IMR-90 (cell line): ENCODE data around the gene RERE. TPM values are rescaled to one million over a fixed set of nuclear protein-coding genes. Genes with fewer than 3 reads are reported as not detected.

Experiments
- ATAC-seq: fragments of 200-7000 bp; cut with Tn5 transposase; 2 replicates; pipeline ENCODE4 v1.9.1; 2020; ENCODE audit warnings: low read depth, mild to moderate bottlenecking, moderate library complexity
- BruUV-seq: library from RNA; stranded (reverse); fragments of 400-500 nt; replicated peaks from 2 replicates; lab custom pipeline; 2021; lab: Mats Ljungman, UMichigan
- CTCF ChIA-PET: fragments of 300-600 bp; formaldehyde crosslinking; extraction: SDS; loops from one replicate; lab custom pipeline; 2021; ENCODE audit warnings: antibody characterized with exemption; lab: Yijun Ruan, JAX
- POLR2A ChIA-PET: fragments of 300-600 bp; sonication (Branson Sonifier 250); formaldehyde crosslinking; loops from one replicate; lab custom pipeline; 2022; ENCODE audit warnings: antibody characterized with exemption; ENCODE audit not compliant: unreplicated experiment; lab: Charles Lee
- DNase-seq: peaks from one replicate; pipeline ENCODE4 v3.0.0; 2013
- H2AFZ ChIP-seq: replicated peaks from 2 replicates; pipeline ENCODE3; 2013; ENCODE audit warnings: low read length, mild to moderate bottlenecking; ENCODE audit not compliant: poor library complexity
- H2AK5ac ChIP-seq: 2 replicates; pipeline ENCODE4 v1.6.1; 2013; ENCODE audit warnings: low read depth, low read length, inconsistent platforms
- H2AK9ac ChIP-seq: replicated peaks from 2 replicates; pipeline ENCODE3; 2013; ENCODE audit warnings: mild to moderate bottlenecking, low read depth, low read length, moderate library complexity; ENCODE audit not compliant: poor library complexity
- H2BK120ac ChIP-seq: 2 replicates; pipeline ENCODE4 v1.6.1; 2013; ENCODE audit warnings: low read depth, low read length, inconsistent platforms
- H2BK15ac ChIP-seq: 3 replicates; pipeline ENCODE4 v1.6.1; 2013; ENCODE audit warnings: low read depth, low read length, inconsistent platforms
- H2BK20ac ChIP-seq: 2 replicates; pipeline ENCODE4 v1.6.1; 2013; ENCODE audit warnings: low read depth, mild to moderate bottlenecking, inconsistent platforms, low read length, moderate library complexity
- H2BK5ac ChIP-seq: 2 replicates; pipeline ENCODE4 v1.6.1; 2013; ENCODE audit warnings: mild to moderate bottlenecking, low read depth, low read length, inconsistent platforms; ENCODE audit not compliant: poor library complexity, severe bottlenecking
- H3K14ac ChIP-seq: replicated peaks from 2 replicates; pipeline ENCODE4 v1.6.1; 2013; ENCODE audit warnings: low read depth, low read length, inconsistent platforms
- H3K18ac ChIP-seq: 2 replicates; pipeline ENCODE4 v1.6.1; 2013; ENCODE audit warnings: low read depth, low read length, control low read depth
- H3K23ac ChIP-seq: 2 replicates; pipeline ENCODE4 v1.6.1; 2013; ENCODE audit warnings: low read depth, low read length, inconsistent platforms
- H3K27ac ChIP-seq: 2 replicates; pipeline ENCODE4 v1.5.1; 2013; ENCODE audit warnings: mild to moderate bottlenecking, control low read depth, low read length; ENCODE audit not compliant: insufficient read depth
- H3K27me3 ChIP-seq: 2 replicates; pipeline ENCODE4 v1.6.1; 2013; ENCODE audit warnings: low read length; ENCODE audit not compliant: control insufficient read depth, insufficient read depth
- H3K36me3 ChIP-seq: 2 replicates; pipeline ENCODE4 v1.6.1; 2013; ENCODE audit warnings: low read length, mixed read lengths; ENCODE audit not compliant: control insufficient read depth, insufficient read depth
- H3K4ac ChIP-seq: 2 replicates; pipeline ENCODE4 v1.6.1; 2013; ENCODE audit warnings: low read depth, low read length, inconsistent platforms
- H3K4me1 ChIP-seq: 2 replicates; pipeline ENCODE4 v1.6.1; 2013; ENCODE audit warnings: low read length, mixed read lengths; ENCODE audit not compliant: control insufficient read depth, insufficient read depth
- H3K4me2 ChIP-seq: 2 replicates; pipeline ENCODE4 v1.6.1; 2013; ENCODE audit warnings: low read depth, mild to moderate bottlenecking, control low read depth, low read length, moderate library complexity
- H3K4me3 ChIP-seq: 2 replicates; pipeline ENCODE4 v1.5.1; 2013; ENCODE audit warnings: low read depth, mild to moderate bottlenecking, control low read depth, low read length, moderate library complexity; ENCODE audit not compliant: insufficient read depth
- H3K56ac ChIP-seq: 2 replicates; pipeline ENCODE4 v1.6.1; 2013; ENCODE audit warnings: low read length, inconsistent platforms; ENCODE audit not compliant: insufficient read depth; ENCODE audit errors: extremely low read depth
- H3K79me1 ChIP-seq, 2 experiments: 2 replicates each; pipeline ENCODE4 v1.6.1; 2013; ENCODE audit warnings: low read length in 2 of 2, inconsistent platforms in 1 of 2, low read depth in 1 of 2
- H3K9ac ChIP-seq: 2 replicates; pipeline ENCODE4 v1.6.1; 2013; ENCODE audit warnings: low read depth, low read length, control low read depth
- H3K9me1 ChIP-seq: 2 replicates; pipeline ENCODE4 v1.6.1; 2013; ENCODE audit warnings: low read length, inconsistent platforms; ENCODE audit not compliant: insufficient read depth
- H3K9me3 ChIP-seq: 2 replicates; pipeline ENCODE4 v1.6.1; 2013; ENCODE audit warnings: low read length; ENCODE audit not compliant: control insufficient read depth, insufficient read depth
- H4K20me1 ChIP-seq: 2 replicates; pipeline ENCODE4 v1.6.1; 2013; ENCODE audit warnings: low read length, inconsistent platforms; ENCODE audit not compliant: insufficient read depth
- H4K5ac ChIP-seq: 2 replicates; pipeline ENCODE4 v1.6.1; 2013; ENCODE audit warnings: mild to moderate bottlenecking, low read depth, low read length, control low read depth
- H4K8ac ChIP-seq, 2 experiments: 2 replicates each; pipeline ENCODE4 v1.6.1; 2013; ENCODE audit warnings: low read depth in 2 of 2, low read length in 2 of 2, control low read depth in 1 of 2, inconsistent platforms in 1 of 2
- H4K91ac ChIP-seq: 2 replicates; pipeline ENCODE4 v1.6.1; 2013; ENCODE audit warnings: low read depth, low read length, inconsistent platforms; ENCODE audit not compliant: insufficient read depth
- CEBPB ChIP-seq: IDR thresholded peaks from 2 replicates; pipeline ENCODE4 v1.6.1; 2012; ENCODE audit warnings: low read depth, low read length, improper control_type of control experiment
- ELK1 ChIP-seq: fragments of 150-350 bp; IDR thresholded peaks from 2 replicates; pipeline ENCODE4 v1.6.1; 2016; ENCODE audit warnings: low read depth, mild to moderate bottlenecking, low read length, moderate library complexity, borderline replicate concordance
- FOS ChIP-seq: fragments of 150-350 bp; IDR thresholded peaks from 2 replicates; pipeline ENCODE4 v1.6.1; 2016; ENCODE audit warnings: low read depth, low read length
- MAZ ChIP-seq: IDR thresholded peaks from 2 replicates; pipeline ENCODE4 v1.6.1; 2012; ENCODE audit warnings: low read depth, mild to moderate bottlenecking, low read length, improper control_type of control experiment, moderate library complexity, borderline replicate concordance
- MXI1 ChIP-seq: IDR thresholded peaks from 2 replicates; pipeline ENCODE4 v1.6.1; 2012; ENCODE audit warnings: low read depth, mild to moderate bottlenecking, low read length, moderate library complexity, borderline replicate concordance
- NFE2L2 ChIP-seq: fragments of 150-350 bp; IDR thresholded peaks from 2 replicates; pipeline ENCODE4 v1.6.1; 2016; ENCODE audit warnings: low read depth, mild to moderate bottlenecking, low read length
- POLR2A ChIP-seq: IDR thresholded peaks from 2 replicates; pipeline ENCODE4 v1.6.1; 2012; ENCODE audit warnings: mild to moderate bottlenecking, low read depth, low read length
- RAD21 ChIP-seq: IDR thresholded peaks from 2 replicates; pipeline ENCODE4 v1.6.1; 2012; ENCODE audit warnings: low read length, improper control_type of control experiment
- RCOR1 ChIP-seq: IDR thresholded peaks from 2 replicates; pipeline ENCODE4 v1.6.1; 2012; ENCODE audit warnings: mild to moderate bottlenecking, low read length, improper control_type of control experiment; ENCODE audit not compliant: insufficient replicate concordance
- RFX5 ChIP-seq: IDR thresholded peaks from 2 replicates; pipeline ENCODE4 v1.8.0; 2012; ENCODE audit warnings: low read depth, mild to moderate bottlenecking, low read length, moderate library complexity
- SMC3 ChIP-seq: fragments of 150-350 bp; IDR thresholded peaks from 2 replicates; pipeline ENCODE4 v1.6.1; 2016; ENCODE audit warnings: low read depth, mild to moderate bottlenecking, antibody characterized with exemption, low read length, moderate library complexity
- USF2 ChIP-seq: fragments of 150-350 bp; IDR thresholded peaks from 2 replicates; pipeline ENCODE4 v1.6.1; 2017; ENCODE audit warnings: mild to moderate bottlenecking, antibody characterized with exemption, low read length, low read depth
- WGBS, 2 experiments: methylation state at CpG; one replicate each; pipeline versions ENCODE4 v1.1.5 to v1.1.7; 2013; ENCODE audit warnings: missing lambda C conversion rate in 2 of 2; ENCODE audit not compliant: insufficient read length in 1 of 2; ENCODE audit errors: extremely low coverage in 2 of 2; 5-methylcytosine and 5-hydroxymethylcytosine counted together
- dilution Hi-C: fragments of 300-500 bp; cut with HindIII; formaldehyde crosslinking; loops from one replicate; pipeline ENCODE4 v1.14.3; 2018; ENCODE audit warnings: low sequenced_read_pairs; ENCODE audit not compliant: unreplicated experiment
- in situ Hi-C: fragments of 300-500 bp; cut with MboI; formaldehyde crosslinking; loops from 3 replicates; pipeline ENCODE4 v1.14.3; 2019; ENCODE audit warnings: low sequenced_read_pairs, inconsistent platforms, mixed read lengths
- intact Hi-C: fragments of 100-400 bp; cut with micrococcal nuclease; formaldehyde crosslinking; loops from 2 replicates; pipeline ENCODE4 v1.10.0; 2022
- polyA plus RNA-seq, 3 experiments: library from polyadenylated mRNA; depleted of rRNA; stranded (reverse); fragments of >200 nt; gene quantifications; 2 replicates each; pipeline ENCODE4 v1.2.3, GENCODE V29; 2012; ENCODE audit warnings: low replicate concordance in 1 of 3
- total RNA-seq: library from RNA; depleted of rRNA; stranded (reverse); fragments of >200 nt; gene quantifications from 2 replicates; pipeline ENCODE4 v1.2.3, GENCODE V29; 2012
- TF ChIP-seq, protein P1 (sequence below): conservative IDR thresholded peaks from 2 replicates; pipeline ENCODE4 v1.5.1; 2012; ENCODE audit warnings: mild to moderate bottlenecking, low read depth, low read length, improper control_type of control experiment

Gene RERE
- total and polyA plus RNA-seq, 2 of the 4 experiments (the other 2 are of a cell fraction), result 11.5 to 25.1 TPM

DNA sequence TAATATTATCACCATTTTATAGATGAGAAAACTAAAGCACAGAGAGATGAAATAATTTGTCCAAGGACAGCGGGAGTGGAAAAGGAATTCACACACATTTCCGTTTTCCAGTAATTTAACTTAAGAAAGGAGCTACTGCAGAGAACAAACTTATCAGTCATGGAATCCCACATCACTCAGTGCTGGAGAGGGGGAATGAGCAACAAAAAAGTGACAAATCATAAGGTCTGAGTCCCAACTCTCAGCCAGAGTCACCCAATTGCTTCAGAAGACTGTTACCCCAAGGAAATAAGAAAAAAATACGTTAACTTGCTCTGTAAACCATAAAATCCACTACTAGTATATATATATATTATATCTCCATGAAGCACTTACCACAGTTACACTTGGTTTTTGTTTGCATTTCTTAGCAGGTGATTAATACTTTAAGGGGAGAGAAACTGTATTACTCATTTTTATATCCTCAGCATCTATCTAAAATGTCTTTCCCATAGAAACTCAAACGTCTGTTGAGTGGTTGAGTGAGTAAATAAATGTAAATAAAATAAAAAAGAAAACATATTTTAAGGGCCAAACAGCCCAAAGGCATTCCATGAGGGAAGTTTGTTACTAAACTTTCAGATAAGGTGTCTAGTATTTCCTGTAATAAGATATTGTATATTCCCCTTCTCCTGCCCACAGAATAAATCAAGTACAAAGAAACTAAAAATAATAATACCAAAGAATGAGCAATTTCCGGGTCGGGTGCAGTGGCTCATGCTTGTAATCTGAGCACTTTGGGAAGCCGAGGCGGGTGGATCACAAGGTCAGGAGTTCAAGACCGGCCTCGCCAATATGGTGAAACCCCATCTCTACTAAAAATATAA lies 422.8 kb downstream of the RERE start:
- ATAC-seq (peak; percentile 43), DNase-seq (peak; percentile 96)
- peaks cover 29% of the 10 kb centered on the region for H3K4me1 ChIP-seq
- in situ Hi-C loops (no loop called here), dilution Hi-C loops (no loop called here), intact Hi-C loops (no loop called here)
- peak overlapping the region; percentile 24; the same call in 1 of the 2 replicates for H4K5ac ChIP-seq
- peak overlapping the region; percentile 88 for H3K4ac ChIP-seq
- peak overlapping the region; percentile 93 for H2BK5ac ChIP-seq
- ChIA-PET CTCF (interaction anchor here (0.7 kb wide), 1 partner anchor 53 kb away, joined by 3 read pairs; no protein-coding TSS in a partner anchor), POLR2A (no interaction called here)
- peaks cover 38% of the 10 kb centered on the region for H3K9me1 ChIP-seq
- H3K56ac ChIP-seq, result peak overlapping the region; percentile 89
- peak overlapping the region; percentile 88; the same call in 1 of the 2 replicates for H2BK20ac ChIP-seq
- peak overlapping the region; percentile 72; the same call in 1 of the 2 replicates for H2AK5ac ChIP-seq
- H2BK15ac ChIP-seq, result peak overlapping the region; percentile 72; the same call in 2 of the 3 replicates
- no TSS peak for BruUV-seq
- H3K79me1 ChIP-seq, result peaks cover 48 to 77% of the 10 kb centered on the region in 2 experiments
- H4K8ac ChIP-seq, result peak overlapping the region; percentile 68 to 81
- H3K9me3 ChIP-seq, result no peaks in the 10 kb centered on the region
- peaks cover 34% of the 10 kb centered on the region for H3K36me3 ChIP-seq
- peak overlapping the region; percentile 86; the same call in 1 of the 2 replicates for H3K14ac ChIP-seq
- H3K9ac ChIP-seq, result peak overlapping the region; percentile 18; the same call in 1 of the 2 replicates
- H3K4me2 ChIP-seq, result peak overlapping the region; percentile 46; the same call in 1 of the 2 replicates
- H3K4me3 ChIP-seq, result no peak overlapping the region
- peak overlapping the region; percentile 87 for H2BK120ac ChIP-seq
- peak overlapping the region; percentile 61; the same call in 1 of the 2 replicates for H4K91ac ChIP-seq
- H3K27ac ChIP-seq, result peak overlapping the region; percentile 80
- H2AFZ ChIP-seq, result no peak overlapping the region
- H2AK9ac ChIP-seq, result no peak overlapping the region
- peak overlapping the region; percentile 80 for H3K18ac ChIP-seq
- H4K20me1 ChIP-seq, result peaks cover 42% of the 10 kb centered on the region; the same call in 1 of the 2 replicates
- no peaks in the 10 kb centered on the region for H3K27me3 ChIP-seq
- WGBS, 2 experiments, result no CpG with 5 or more reads among the region's 10 CpGs
- peak overlapping the region; percentile 87 for H3K23ac ChIP-seq
- TF ChIP-seq FOS (peak; percentile 26), USF2 (no peak), SMC3 (no peak), NFE2L2 (no peak), RAD21 (no peak; the same call in 1 of the 2 replicates), MXI1 (no peak), RFX5 (no peak), POLR2A (no peak), ELK1 (no peak), MAZ (no peak), RCOR1 (no peak), CEBPB (0 out of 2 replicates have a peak, but pooled peaks have one; percentile 18)
- TF ChIP-seq, protein P1, sequence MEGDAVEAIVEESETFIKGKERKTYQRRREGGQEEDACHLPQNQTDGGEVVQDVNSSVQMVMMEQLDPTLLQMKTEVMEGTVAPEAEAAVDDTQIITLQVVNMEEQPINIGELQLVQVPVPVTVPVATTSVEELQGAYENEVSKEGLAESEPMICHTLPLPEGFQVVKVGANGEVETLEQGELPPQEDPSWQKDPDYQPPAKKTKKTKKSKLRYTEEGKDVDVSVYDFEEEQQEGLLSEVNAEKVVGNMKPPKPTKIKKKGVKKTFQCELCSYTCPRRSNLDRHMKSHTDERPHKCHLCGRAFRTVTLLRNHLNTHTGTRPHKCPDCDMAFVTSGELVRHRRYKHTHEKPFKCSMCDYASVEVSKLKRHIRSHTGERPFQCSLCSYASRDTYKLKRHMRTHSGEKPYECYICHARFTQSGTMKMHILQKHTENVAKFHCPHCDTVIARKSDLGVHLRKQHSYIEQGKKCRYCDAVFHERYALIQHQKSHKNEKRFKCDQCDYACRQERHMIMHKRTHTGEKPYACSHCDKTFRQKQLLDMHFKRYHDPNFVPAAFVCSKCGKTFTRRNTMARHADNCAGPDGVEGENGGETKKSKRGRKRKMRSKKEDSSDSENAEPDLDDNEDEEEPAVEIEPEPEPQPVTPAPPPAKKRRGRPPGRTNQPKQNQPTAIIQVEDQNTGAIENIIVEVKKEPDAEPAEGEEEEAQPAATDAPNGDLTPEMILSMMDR, result no peak
